ENCODE data around the gene SIDT1. TPM values are rescaled to one million over a fixed set of nuclear protein-coding genes. Genes with fewer than 3 reads are reported as not detected.
A peak's percentile ranks its signal among the peaks of the same experiment; 100 is the strongest.

Gene SIDT1
- total RNA-seq, 1 experiment from 2014 or later: 0.22 TPM

GRCh38 chr3:113629584-113630421 lies 97.4 kb downstream of the SIDT1 start:
- TF ChIP-seq ZNF138 (CRISPR knock-in tag; conservative IDR thresholded peaks at IDR 0.05): no peak
- no peak for TF ChIP-seq ATF1 (CRISPR knock-in tag; IDR thresholded peaks at IDR 0.05)
- no peak for TF ChIP-seq ZBTB21 (CRISPR knock-in tag; IDR thresholded peaks at IDR 0.05; ENCODE audit: borderline replicate concordance)
- CTCF ChIA-PET: interaction anchor here (0.6 to 4.1 kb wide), 7 partner anchors 34 to 595 kb away, joined by 3 to 16 read pairs (median 3); partner anchors contain the start of genes GRAMD1C and NAA50
- Mint-ChIP-seq H3K27me3 (ENCODE audit: low read depth) (peaks cover 3% of the 10 kb centered on the region), H3K4me3 (no peak overlapping the region), H3K4me1 (0 out of 2 replicates have a peak, but pooled peaks cover 7% of the 10 kb centered on the region), H3K36me3 (no peaks in the 10 kb centered on the region), H3K9me3 (no peaks in the 10 kb centered on the region), H3K27ac (peak overlapping the region; percentile 32; the same call in 1 of the 2 replicates)
- DNase-seq (ENCODE audit: low spot score) (no peak), ATAC-seq (no peak)
- POLR2A ChIA-PET: no interaction called here

- POLR2A ChIA-PET: no interaction called here
- Mint-ChIP-seq H3K4me1 (0 out of 2 replicates have a peak, but pooled peaks cover 7% of the 10 kb centered on the region), H3K27ac (no peak overlapping the region), H3K9me3 (no peaks in the 10 kb centered on the region), H3K36me3 (no peaks in the 10 kb centered on the region), H3K4me3 (no peak overlapping the region), H3K27me3 (ENCODE audit: low read depth) (peaks cover 3% of the 10 kb centered on the region)
- DNase-seq (ENCODE audit: low spot score) (no peak), ATAC-seq (no peak)
- TF ChIP-seq ZNF423 (CRISPR knock-in tag; IDR thresholded peaks at IDR 0.05): no peak
- TF ChIP-seq ERG (CRISPR knock-in tag; IDR thresholded peaks at IDR 0.05): no peak
- no peak for TF ChIP-seq ZNF219 (CRISPR knock-in tag; IDR thresholded peaks at IDR 0.05; ENCODE audit: borderline replicate concordance)
- TF ChIP-seq JUN (CRISPR knock-in tag; IDR thresholded peaks at IDR 0.05): no peak
- TF ChIP-seq KAT7 (CRISPR knock-in tag; IDR thresholded peaks at IDR 0.05; ENCODE audit: borderline replicate concordance): no peak
- TF ChIP-seq ZNF532 (CRISPR knock-in tag; IDR thresholded peaks at IDR 0.05; ENCODE audit: borderline replicate concordance): no peak
- no peak for TF ChIP-seq GABPB1 (CRISPR knock-in tag; IDR thresholded peaks at IDR 0.05)
- no peak for TF ChIP-seq CDX4 (CRISPR knock-in tag; IDR thresholded peaks at IDR 0.05; ENCODE audit: borderline replicate concordance)
- TF ChIP-seq, protein P1, sequence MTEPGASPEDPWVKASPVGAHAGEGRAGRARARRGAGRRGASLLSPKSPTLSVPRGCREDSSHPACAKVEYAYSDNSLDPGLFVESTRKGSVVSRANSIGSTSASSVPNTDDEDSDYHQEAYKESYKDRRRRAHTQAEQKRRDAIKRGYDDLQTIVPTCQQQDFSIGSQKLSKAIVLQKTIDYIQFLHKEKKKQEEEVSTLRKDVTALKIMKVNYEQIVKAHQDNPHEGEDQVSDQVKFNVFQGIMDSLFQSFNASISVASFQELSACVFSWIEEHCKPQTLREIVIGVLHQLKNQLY (CRISPR knock-in tag; IDR thresholded peaks at IDR 0.05): no peak
- TF ChIP-seq NR3C1 (CRISPR knock-in tag; conservative IDR thresholded peaks at IDR 0.05; ENCODE audit: low read depth): no peak
- TF ChIP-seq FOXP4 (CRISPR knock-in tag; IDR thresholded peaks at IDR 0.05): no peak
- no peak for TF ChIP-seq ZNF138 (CRISPR knock-in tag; conservative IDR thresholded peaks at IDR 0.05)
- TF ChIP-seq USF1 (CRISPR knock-in tag; IDR thresholded peaks at IDR 0.05): no peak
- TF ChIP-seq HMGA2 (CRISPR knock-in tag; IDR thresholded peaks at IDR 0.05): no peak
- TF ChIP-seq, protein P2, sequence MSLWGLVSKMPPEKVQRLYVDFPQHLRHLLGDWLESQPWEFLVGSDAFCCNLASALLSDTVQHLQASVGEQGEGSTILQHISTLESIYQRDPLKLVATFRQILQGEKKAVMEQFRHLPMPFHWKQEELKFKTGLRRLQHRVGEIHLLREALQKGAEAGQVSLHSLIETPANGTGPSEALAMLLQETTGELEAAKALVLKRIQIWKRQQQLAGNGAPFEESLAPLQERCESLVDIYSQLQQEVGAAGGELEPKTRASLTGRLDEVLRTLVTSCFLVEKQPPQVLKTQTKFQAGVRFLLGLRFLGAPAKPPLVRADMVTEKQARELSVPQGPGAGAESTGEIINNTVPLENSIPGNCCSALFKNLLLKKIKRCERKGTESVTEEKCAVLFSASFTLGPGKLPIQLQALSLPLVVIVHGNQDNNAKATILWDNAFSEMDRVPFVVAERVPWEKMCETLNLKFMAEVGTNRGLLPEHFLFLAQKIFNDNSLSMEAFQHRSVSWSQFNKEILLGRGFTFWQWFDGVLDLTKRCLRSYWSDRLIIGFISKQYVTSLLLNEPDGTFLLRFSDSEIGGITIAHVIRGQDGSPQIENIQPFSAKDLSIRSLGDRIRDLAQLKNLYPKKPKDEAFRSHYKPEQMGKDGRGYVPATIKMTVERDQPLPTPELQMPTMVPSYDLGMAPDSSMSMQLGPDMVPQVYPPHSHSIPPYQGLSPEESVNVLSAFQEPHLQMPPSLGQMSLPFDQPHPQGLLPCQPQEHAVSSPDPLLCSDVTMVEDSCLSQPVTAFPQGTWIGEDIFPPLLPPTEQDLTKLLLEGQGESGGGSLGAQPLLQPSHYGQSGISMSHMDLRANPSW (CRISPR knock-in tag; conservative IDR thresholded peaks at IDR 0.05; ENCODE audit: low read depth): no peak
- TF ChIP-seq FOXK1 (CRISPR knock-in tag; IDR thresholded peaks at IDR 0.05): no peak
- TF ChIP-seq PRRX2 (CRISPR knock-in tag; IDR thresholded peaks at IDR 0.05): no peak
- CTCF ChIA-PET: interaction anchor here (0.6 to 1.9 kb wide), 6 partner anchors 53 to 596 kb away, joined by 3 to 11 read pairs (median 4); no protein-coding TSS in a partner anchor
Measured at GRCh38 chr3:113630956-113631542, 98.7 kb downstream of the SIDT1 start.
